NB4 (cell line): Measurements from ENCODE around the gene BCAS3.

Experiments
- CTCF ChIP-seq: IDR thresholded peaks from one replicate; pipeline ENCODE4 v1.5.1; 2012; ENCODE audit warnings: low read depth, low read length
- MAX ChIP-seq: IDR thresholded peaks from 2 replicates; pipeline ENCODE4 v1.6.1; 2011; ENCODE audit warnings: low read depth, low read length
- POLR2A ChIP-seq: IDR thresholded peaks from 2 replicates; pipeline ENCODE4 v1.6.1; 2011; ENCODE audit warnings: mild to moderate bottlenecking; ENCODE audit not compliant: insufficient read length; ENCODE audit errors: extremely low read depth

- no peak for TF ChIP-seq CTCF
- no peak for TF ChIP-seq POLR2A
- no peak for TF ChIP-seq MAX
These were observed 473.1 kb downstream of the BCAS3 start for GRCh38 chr17:61150686-61151299.
